ENCODE results near the gene JAKMIP1.
"Not testable (repeated sequence)": the region's sequence is repeated elsewhere in the genome, so short reads cannot be mapped to it uniquely, and the experiment has no call there.

The JAKMIP1 gene

DNA sequence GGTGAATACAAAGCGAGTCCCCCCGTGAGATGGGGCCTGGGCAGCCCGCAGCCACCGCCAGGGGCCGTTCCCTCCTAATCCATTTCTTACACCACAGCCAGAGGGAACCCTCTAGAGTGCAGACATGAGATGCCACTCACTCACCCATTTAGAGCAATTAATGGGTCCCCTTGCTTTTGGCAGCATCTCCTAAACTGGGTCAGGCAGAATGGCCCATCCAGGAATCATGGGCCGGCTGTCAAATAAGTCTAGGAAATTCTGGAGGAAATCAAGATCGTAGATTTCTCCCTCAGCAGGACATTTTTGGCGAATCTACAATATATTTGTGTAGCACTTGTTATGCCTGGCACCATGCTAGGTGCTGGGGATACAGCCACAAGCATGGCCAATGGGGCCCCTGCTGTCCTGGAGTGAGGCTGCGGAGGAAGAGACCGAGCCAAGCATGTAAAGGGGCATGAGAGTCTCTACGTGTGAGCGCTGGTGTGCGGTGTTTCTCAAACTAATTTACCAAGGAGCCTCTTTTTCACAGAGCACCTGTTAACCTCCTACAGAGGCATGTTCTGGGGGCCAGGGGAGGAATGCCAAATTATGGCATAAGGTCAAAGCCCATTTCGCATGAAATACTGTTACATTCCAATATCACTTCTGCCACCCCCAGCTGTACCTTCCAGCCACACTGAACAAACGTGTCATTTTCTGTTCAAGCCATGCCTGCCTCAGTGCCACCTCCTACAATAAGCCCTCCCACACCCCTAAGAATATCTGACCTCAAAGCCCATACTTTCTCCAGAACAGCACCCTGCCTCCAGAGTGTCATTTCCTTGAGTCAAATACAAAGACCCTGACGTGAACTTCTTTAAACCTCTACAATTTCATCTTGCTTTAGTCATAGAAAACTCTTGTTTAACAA lies 28.1 kb upstream of the JAKMIP1 start:
- no peak for DNase-seq

DNA sequence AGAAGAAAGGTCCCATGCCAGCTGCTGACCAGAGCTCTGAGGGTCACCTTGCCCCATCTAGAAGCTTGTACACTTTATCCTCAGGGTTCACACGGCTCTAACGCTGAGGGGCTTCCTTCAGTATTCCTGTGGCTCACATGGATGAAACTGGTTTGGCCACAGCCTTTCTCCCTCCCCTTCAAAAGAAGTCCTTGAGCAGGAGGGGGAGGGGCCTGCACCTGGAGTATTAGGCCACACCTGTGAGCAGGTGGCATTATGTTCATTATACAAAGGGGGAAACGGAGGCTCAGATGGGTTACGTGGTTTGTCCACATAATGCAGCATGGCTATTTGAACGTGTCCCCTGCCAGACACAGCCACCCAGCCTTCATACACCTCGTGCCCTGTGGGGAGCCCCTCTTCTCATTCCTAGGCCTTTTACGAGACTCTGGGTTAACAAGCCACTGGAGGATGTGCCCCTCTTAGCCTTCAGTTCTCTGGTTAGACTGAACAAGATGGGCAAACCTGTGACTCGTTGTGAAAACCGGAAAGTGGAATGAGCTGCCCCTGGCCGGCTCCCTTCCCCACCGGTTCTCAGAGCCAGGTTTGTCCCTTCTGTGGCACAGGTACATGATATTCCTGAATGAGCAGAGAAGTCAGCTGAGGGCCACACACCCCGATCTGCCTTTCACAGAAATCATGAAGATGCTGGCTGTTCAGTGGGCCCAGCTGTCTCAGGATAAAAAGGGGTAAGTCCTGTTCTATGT lies 27.2 kb upstream of the JAKMIP1 start:
- DNase-seq = no peak

DNA sequence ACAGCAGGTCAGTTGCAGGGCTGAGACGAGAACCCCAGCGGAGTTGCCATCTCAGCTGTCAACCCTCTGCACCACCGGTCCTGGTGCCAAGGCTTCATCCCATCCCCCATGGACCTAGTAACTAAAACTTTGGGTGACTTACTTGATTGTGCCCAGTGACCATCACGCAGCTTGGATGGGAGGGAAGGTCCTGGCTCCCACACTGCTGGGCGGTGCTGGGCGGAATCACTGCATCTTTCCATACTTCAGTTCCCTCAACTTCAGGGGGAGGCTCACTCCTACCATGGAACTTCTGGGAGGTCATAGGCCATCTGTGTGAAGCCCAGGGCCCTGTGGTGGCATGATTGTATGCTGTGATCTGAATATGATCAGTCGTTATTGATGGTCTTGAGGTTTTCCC lies 26.2 kb upstream of the JAKMIP1 start:
- DNase-seq = no peak

DNA sequence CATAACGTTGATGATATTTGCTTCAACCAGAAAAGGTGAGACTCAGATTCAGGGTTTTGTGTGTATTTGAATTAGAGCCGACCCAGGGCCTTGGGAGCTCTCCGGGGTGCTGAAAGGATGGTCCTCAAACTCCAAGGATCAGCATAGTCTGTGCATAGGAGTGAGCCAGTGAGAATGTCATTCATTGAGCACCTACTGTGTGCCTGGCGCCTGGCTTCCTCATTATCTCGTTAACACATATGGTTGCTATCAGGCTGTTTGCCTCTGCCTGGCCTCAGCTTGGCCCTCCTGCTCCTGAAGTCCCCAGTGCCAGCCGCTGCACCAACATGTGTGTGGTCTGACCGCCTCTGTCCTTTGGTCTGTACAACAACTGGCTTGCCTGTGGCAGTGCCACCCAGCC lies 25.1 kb upstream of the JAKMIP1 start:
- DNase-seq = no peak

DNA sequence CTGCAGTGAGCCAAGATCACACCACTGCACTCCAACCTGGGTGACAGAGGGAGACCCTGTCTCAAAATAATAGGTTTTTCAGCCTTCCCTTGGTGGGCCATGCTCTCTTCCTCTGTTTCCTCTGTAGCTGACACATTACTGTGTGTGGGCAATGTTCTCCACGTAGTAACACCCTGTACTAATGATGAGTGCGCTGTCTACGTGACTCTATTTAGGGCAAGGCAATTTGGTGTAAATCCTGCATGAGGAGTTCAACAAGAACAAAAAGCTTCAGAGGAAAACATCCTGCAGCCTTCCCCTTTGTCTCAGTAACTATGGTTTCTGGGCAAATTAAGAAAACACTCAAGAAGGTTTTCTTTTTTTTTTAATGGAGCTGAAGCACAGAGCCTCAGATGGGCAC lies 24.4 kb upstream of the JAKMIP1 start:
- DNase-seq = no peak

DNA sequence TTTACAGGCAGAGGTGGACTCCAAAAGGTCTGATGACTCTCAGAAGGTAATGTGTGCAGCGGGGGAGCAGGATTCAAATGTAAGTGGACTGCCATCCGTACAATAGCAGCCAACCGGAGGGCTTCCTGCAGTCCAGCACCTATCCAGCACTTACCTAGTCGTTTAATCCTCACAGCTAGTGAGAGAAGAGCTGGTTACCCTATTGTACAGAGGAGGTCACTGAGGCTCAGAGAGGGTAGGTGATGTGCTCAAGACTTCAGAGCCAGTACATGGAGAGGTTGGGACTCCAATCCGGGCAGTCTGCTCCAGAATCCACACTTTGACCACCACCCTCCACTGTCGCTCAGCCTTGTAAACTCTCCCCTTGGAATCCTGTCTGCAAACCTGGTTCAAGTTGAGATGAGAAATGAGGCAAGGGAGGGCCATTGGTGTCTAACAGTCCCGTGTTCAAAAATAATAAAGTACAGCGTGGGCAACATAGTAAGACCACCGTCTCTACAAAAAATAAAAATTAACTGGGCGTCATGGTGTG lies 22.5 kb upstream of the JAKMIP1 start:
- DNase-seq = peak; percentile 34 to 53

DNA sequence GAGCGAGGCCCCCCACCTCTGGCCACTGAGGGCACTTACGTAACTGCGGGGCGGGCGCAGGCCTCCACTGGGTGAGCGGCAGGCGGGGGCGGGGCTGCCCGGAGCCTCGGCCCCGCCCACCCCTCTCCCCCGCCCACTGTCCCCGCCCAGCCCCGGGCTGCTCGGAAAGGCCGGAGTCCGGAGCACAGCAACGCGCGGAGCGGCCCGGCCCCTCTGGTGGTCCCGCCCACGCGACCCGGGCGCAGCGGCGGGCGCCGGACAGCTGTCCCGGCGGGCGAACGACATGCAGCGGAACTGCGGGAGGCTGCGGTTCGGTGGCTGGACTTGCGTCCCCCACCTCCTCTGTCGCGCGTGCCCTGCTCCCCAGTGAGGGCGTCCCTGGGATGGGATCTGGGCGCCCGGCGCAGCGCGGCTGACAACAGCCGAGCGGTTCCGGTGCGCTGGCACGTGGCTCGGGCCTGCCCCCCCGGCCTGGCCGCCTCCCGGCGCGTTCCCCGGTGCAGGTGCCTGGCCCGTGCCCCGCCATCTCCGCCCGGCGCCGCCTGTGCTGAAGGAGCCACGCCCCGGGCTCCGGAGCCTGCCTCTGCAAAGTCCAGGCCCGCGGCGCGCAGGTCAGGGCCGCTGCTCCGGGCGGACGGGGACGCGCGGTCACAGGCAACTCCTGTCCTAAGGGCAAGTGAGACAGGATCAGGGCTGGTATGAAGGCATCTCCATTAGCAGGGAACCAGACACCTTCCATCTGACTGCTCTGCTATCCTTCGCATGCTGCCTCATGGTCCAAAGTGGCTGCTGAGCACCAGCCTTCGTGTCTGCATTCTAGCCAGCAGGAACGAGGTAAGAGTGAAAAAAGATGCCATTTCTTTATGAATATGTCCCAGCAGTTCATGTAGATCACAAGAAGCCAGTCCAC lies 21.8 kb upstream of the JAKMIP1 start:
- peak; percentile 15 to 70 for DNase-seq

DNA sequence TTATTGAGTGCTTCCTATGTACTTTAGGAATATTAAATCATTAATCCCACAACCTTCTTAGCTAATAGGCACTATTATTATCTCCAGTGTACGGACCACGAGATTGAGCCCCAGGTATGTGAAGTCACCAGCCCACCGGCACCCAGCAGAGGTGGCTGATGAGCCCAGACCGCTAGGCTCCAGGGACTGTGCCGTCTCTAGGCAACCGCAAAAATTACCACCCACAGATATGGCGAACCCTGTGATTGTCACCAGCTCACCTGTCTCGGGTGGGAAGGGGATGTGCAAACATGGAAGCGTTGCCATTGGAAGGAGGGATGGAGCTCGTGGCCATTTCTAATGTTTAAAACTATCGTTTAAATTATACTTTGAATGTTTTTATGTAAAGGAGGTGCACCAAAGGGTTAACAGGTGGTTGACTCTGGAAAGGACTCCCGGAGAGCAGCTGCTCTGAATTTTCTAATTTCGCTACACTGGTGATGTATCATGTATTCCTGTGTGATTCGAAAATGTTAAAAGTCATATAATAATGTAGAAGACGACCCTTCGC lies 21.0 kb upstream of the JAKMIP1 start:
- peak in 1 of 2 experiments; percentile 55 for DNase-seq

DNA sequence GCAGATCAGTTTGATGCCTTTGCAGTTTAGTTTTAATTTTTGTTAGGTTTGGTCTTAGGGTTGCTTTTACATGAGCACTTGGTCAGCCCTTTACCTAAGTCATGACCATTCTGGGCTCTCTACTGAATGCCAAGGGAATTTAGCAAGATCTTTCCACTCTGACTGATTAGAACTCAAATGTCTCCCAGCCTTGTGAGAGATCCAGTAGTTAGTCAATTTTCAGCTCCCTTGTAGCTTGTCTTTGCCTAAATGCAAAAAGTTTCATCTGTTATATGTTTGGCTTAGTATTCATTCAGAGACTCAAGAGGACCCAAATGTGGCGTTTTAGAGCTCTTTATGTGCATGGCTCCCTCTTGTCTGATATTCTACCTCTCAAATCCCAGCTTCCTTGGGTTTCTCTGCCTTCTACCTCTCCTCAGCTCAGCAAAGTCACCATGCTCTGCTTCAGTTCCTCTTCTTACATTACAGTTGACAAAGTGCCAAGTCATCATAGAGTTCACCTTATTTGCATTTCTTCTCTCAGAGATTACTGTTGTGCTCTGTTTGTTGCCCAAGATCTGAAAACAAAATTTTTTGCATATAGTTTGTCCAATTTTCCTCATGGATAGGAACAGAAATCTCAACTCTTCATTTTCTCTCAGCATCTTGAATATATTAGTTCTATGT lies 17.5 kb upstream of the JAKMIP1 start:
- DNase-seq = no peak

DNA sequence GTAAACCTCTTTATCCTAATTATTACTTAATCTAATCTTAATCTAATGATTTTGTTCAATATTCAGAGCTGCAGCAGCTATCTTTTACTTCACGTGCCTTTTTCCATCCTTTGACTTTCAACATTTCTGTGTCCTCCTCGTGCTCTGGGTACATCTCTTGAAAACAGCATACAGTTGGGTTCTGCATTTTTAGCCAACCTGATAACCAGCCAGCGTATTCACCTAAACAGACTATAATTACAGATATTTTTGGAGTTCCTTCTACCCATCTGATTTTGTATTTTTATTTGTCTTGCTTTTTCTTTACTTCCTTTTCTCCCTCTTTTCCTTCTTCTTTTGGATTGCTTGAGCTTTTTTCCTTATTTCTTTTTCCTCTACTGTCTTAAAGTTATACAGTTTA lies 16.2 kb upstream of the JAKMIP1 start:
- no peak for DNase-seq

DNA sequence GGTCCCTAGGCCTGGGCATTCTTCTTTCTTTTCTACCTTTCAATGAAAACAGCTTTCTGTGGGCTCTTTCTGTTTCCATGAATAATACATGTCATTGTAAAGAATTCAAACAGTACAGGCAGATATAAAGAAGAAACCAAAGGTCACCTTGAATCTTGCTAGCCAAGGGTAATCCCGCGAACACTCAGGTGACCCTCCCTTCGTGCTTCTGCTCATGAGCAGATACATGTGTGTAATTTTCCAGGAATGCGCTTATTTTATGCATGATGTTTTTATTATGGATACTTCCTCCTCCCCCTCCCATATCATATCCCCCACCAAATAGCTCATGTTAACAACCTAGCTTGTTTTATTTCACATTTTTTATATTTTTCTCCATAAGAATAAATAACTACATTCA lies 9.6 kb upstream of the JAKMIP1 start:
- no peak for DNase-seq

DNA sequence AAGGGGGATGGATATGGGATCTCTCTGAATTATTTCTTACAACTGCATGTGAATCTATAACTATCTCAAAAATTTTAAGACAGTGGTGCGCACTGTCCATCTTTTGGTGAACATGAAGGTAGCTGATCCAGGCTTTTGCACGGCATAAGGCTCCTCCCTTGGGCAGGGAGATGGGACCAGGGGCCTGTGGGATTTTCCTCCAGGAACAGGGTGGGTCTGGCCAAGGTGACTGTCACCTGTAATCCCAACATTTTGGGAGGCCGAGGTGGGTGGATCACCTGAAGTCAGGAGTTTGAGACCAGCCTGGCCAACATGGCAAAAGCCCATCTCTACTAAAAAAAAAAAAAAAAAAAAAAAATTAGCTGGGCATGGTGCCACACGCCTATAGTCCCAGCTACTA lies 8.9 kb upstream of the JAKMIP1 start:
- DNase-seq = not testable (repeated sequence)

DNA sequence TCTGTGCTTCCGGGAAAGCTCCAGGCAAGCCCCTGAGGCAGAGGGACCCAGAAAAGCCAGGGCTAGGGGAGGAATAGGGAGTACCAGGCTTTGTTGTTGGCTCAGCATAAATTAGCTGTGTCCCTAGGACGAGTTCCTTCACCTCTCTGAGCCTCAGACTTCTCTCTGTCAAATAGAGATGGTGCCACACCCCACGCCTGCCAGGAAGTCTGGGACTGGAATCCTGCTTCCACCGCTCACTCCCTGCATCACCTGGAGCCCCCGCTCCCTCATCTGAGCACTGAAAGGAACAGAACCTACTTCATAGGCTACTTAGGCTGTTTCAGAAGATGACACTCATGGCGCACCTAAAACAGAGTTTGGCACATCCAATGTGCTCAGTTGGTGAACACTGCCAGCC lies 8.1 kb upstream of the JAKMIP1 start:
- DNase-seq = no peak

DNA sequence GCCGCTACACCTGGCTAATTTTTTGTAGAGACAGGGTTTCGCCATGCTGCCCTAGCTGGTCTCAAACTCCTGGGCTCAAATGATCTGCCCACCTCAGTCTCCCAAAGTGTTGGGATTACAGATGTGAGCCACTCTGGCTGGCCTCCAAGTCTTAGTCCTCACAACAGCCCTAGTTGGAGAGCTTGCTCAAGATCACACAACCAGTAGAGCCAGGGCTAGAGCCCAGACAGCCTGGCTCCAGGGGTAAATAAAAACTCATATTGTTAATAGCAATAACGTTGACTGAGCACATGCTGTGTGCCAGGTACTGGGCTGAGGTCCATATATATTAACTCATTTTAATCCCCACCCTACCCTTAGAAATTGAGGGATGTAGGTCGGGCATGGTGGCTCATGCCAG lies 7.3 kb upstream of the JAKMIP1 start:
- DNase-seq = no peak

DNA sequence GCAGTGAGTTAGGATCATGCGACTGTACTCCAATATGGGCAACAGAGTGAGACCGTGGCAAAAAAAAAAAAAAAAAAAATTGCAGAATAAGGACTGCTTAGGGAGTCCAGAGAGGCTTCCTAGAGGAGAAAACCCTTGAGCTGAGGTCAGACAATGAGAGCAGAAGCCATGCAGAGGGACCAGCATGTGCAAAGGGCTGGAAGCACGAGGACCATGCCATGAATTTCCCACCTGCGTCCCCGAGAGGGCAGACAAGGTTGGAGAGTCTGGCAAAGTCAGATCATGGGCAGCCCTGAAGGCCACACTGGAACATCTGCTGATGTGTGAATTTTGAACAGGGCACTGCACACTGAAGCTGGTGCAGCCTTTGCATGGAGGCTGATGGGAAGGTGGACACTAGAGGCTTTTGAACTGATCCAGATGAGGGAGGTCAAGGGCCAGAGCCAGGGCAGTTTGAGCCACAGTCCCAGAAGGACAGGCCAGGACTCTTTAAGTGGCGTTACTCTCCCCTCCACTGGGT lies 6.5 kb upstream of the JAKMIP1 start:
- no peak for DNase-seq

DNA sequence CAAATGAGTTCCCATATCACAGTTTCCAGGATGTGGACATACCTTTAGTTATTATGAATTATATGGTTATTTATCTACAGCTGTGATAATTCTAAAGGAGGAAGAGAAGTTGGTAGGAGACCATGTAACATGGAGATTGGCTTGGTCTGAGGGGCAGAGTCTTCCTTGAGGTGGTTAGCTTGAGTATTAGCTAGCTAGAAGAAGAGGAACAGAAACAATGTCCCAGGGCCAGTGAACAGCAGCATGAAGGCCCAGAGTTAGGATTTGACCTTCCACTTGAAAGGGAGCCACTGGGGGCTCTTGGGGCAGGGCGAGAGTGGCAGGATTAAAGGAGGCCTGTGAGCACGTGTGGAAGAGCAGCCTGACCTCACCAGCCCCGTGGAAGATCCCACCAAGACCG lies 5.6 kb upstream of the JAKMIP1 start:
- DNase-seq = no peak

DNA sequence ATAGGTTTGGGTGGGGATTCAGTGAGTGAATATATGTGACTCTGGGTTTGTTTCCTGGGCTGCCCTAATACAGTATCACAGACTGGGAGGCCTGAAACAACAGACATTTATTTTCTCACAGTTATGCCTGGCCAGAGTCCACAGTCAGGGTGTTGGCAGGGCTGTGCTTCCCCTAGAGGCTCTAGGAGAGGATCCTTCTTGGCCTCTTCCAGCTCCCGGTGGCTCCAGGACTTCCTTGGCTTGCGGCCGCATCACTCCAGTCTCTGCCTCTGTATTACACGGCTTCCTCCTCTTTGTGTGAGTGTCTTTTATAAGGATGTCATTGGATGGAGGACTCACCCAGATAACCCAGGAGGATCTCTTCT lies 5.2 kb upstream of the JAKMIP1 start:
- DNase-seq = no peak

DNA sequence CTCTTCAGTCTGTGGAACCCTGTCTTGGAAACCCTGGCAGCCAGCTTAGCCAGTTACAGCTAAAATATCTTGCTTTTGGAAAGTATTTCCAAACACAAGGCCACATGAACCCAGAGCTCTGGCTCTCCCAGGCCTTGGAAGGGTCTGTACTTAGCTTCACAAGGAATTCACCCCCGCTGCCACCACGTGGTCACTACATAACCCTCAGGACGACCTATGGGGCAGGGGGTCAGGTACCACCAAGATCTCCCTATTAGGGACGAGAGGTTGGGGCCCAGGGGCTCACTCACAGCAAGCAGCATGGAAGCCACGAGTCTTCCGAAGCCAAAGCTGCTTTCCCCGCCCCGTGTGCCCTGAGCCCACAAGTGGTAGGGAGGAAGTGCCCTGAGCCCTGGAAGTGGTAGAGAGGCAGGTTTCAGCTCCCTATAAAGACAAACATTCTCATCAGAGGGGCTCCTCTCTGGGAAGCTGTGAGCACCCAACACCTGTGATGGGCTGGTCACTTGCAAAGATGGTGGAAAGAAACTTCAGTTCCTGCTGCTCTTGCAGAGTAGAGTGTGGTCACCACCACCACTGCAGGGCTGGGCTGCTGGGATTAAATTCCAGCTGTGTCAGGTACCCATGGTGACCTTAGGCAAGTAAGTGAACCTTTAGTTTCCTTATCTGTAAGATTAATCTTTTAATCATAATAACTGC lies 4.7 kb upstream of the JAKMIP1 start:
- no peak for DNase-seq

DNA sequence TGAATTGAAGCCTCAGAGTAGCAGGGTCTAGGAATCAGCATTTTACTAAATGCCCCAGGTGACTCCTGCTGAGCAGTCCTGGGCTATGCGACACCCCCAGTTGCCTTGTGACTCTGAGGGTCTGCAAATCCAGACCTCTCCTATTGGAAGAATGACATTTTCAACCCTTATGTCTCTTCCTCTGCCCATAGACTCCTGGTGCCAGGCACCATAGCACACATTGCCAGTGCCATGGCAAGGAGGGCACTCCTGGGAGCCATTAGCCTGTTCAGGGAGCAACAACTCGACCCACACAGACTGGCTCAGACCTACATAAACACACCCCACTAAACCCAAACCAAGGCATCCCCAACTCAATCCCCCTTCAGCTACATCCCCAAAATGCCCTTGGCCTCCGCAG lies 3.7 kb upstream of the JAKMIP1 start:
- no peak for DNase-seq

DNA sequence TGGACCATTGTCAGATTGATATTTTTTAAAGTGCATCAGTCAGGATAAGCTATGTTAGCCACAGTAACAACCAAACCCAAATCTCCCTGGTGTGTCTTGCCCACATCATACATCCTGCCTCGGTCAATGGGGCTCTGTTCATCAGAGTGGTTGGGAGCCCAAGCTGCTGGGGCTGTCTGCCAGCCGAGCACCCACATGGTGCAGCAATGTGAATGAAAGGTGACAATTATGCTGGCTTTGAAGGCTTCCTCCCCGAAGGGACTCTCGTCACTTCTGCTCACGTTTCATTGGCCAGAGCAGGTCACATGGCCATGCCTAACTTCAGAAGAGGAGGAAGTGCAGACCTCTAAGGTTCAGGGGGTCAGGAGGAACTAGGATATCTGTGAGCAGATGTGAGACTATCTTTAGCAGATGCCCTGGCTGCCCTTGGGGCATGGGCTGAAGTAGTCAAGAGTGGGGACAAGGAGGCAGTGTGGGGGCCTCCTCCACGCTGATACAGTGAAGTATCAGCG lies 1.3 kb upstream of the JAKMIP1 start:
- DNase-seq = no peak

DNA sequence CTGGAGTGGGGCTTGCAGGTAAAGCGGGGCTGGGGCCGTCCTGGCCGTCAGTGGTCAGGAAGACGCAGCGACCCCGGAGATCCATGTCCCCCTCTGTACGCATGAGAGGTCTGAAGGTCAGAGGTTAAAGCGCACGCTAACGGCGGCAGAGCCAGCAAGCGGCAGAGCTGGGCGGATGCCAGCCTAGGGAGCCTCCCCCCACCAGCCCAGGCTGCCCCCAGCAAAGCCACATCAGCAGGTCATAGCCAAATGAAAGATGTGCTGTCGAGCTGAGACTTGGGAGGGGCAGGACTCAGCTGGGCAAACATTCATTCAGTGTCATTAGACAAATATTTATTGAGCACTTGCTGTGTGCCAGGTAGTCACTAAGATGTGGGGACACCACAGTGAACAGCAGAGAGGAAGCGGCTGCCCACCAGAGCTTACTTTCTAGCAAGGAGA lies 593 bp upstream of the JAKMIP1 start:
- no peak for DNase-seq
